ENCODE results near the gene RNLS.
A peak's percentile ranks its signal among the peaks of the same experiment; 100 is the strongest.

Gene RNLS

DNA sequence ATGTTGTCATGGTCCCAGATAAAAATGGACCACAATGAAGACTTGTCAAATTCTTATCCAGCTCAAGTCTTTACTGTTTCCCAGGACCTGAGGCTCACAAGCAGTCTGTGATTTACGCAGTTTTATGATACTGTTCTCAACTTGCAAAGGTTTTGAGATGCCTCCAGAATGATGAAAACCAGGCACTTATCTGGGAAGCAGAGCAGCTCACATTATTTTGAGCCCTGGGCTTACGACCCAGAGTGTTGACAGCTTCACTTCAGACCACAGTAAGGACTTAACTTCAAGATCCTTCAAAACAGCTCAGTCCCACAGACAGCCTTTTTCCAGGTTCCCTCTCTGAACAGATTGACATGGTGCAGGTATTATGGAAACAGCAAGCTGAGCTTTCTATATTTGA is 236.1 kb downstream of the RNLS start:
- Histone ChIP-seq H3K27me3 (ENCODE audit: control insufficient read depth, insufficient read depth, low read length) (no peaks in the 10 kb centered on the region), H3K4me3 (ENCODE audit: low read length) (no peak overlapping the region), H3K9ac (ENCODE audit: low read length) (no peak overlapping the region), H3K4me1 (ENCODE audit: control insufficient read depth, insufficient read depth, low read length) (no peaks in the 10 kb centered on the region), H3K27ac (ENCODE audit: low read depth, low read length) (no peak overlapping the region), H3K36me3 (ENCODE audit: control insufficient read depth, insufficient read depth, low read length) (no peaks in the 10 kb centered on the region)

DNA sequence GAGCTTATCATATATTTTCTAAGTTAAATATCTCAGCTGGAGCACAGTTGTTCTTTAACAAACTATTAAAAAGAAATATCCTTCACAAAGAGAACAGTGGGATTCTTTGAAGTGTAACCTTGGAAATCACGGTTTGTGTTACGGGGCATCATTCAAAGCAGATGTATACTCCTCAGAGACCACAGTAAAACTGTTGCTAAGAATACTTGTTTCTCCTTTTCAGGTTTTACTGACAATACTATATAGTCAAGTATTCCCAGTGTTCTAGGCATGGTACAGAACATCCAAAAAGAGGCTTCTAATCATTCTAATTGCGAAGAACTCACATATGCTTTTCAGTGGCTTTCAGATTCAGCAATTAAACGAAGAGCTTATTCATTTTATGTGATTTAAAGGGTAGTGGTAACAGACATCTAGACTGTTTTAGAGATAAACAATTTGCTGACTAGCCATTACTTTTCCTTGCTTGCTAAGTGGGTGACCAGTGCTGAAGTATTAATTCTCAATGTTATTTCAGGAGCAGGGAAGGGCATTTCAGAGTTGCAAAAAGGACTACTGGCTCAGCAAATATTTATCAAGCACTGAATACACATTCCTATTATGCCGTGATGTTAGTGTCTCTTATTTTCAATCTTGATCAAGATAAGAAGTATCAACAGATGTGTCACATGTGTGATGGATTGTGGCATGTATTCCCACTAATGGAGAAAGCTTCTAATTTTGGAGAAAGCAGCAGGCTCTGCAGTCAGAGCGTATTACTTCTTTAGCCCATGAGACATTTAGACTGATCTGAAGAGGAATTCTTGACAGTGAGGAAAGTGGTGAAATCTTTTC is 236.8 kb downstream of the RNLS start:
- no peaks in the 10 kb centered on the region for H3K4me1 ChIP-seq (ENCODE audit: control insufficient read depth, insufficient read depth, low read length)
- H3K27me3 ChIP-seq (ENCODE audit: control insufficient read depth, insufficient read depth, low read length), result no peaks in the 10 kb centered on the region
- H3K27ac ChIP-seq (ENCODE audit: low read depth, low read length), result no peak overlapping the region

DNA sequence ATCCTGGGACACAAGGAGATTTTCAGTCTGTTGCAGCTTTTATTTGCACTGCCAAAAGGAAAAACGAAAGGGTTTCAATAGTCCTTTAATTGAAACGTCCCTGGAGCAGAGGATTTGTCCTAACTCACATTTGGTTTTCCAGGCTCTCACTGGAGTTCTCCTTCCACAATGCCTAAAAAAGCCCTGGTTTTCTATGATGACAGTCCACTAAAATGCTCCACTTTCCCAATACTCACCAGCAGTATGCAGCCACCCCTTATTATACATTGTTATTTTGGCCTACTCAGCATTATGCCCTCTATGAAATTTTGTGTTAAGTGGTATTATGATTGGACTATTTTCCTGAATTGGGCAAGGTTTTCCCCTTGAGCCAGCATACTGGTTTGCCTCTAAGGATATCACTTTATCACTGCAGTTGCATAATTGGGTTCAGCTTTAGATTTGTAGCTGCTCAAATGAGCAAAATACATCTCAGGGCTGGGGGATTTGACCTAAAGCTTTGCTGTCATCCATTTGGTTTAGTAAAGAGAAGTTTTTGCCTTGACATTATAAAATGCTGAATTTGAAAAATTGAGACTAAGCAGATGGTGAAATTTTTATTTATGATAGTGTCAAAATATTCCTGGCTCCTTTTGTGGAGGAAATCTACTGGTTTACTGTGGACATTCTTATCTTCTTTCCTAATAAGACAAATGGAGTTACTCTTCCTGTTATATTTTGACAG is 239.2 kb downstream of the RNLS start:
- H3K27me3 ChIP-seq (ENCODE audit: control insufficient read depth, insufficient read depth, low read length), result no peaks in the 10 kb centered on the region
- no peaks in the 10 kb centered on the region for H3K36me3 ChIP-seq (ENCODE audit: control insufficient read depth, insufficient read depth, low read length)
- no peak overlapping the region for H3K4me3 ChIP-seq (ENCODE audit: low read length)
- no peaks in the 10 kb centered on the region for H3K4me1 ChIP-seq (ENCODE audit: control insufficient read depth, insufficient read depth, low read length)
- no peak overlapping the region for H3K9ac ChIP-seq (ENCODE audit: low read length)
- peak overlapping the region; percentile 14 for H3K27ac ChIP-seq (ENCODE audit: low read depth, low read length)

More for the DNA sequence above, 236.8 kb downstream of the RNLS start:
- H3K9ac ChIP-seq (ENCODE audit: low read length), result no peak overlapping the region
- H3K36me3 ChIP-seq (ENCODE audit: control insufficient read depth, insufficient read depth, low read length), result no peaks in the 10 kb centered on the region
- H3K4me3 ChIP-seq (ENCODE audit: low read length), result no peak overlapping the region

DNA sequence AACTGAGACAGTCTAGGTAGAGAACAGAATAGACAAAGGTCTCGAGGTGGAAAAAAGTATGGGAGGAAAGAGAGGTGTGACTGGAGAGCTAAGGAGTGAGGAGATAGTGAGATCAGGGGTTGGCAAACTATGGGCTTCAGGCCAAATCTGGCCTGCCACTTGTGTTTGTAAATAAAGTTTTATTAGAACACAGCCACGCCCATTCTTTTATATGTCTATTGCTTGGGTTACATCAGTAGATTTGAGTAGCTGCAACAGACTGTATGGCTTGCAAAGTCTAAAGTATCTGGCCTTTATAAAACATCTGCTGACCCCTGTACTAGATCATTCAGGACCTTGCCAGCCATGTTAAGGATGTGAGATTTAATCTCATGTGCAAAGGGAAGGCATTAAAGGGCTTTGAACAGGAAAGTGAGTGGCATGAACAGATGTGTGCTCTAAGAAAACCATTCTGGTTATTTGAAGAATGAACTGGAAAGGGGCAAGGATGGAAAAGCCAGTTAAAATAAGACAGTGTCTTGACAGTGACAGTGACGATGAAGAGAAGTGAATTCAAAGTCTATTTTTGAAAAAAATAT is 240.3 kb downstream of the RNLS start:
- Histone ChIP-seq H3K4me1 (ENCODE audit: control insufficient read depth, insufficient read depth, low read length) (no peaks in the 10 kb centered on the region), H3K27me3 (ENCODE audit: control insufficient read depth, insufficient read depth, low read length) (no peaks in the 10 kb centered on the region), H3K36me3 (ENCODE audit: control insufficient read depth, insufficient read depth, low read length) (no peaks in the 10 kb centered on the region), H3K4me3 (ENCODE audit: low read length) (no peak overlapping the region), H3K27ac (ENCODE audit: low read depth, low read length) (no peak overlapping the region), H3K9ac (ENCODE audit: low read length) (no peak overlapping the region)

DNA sequence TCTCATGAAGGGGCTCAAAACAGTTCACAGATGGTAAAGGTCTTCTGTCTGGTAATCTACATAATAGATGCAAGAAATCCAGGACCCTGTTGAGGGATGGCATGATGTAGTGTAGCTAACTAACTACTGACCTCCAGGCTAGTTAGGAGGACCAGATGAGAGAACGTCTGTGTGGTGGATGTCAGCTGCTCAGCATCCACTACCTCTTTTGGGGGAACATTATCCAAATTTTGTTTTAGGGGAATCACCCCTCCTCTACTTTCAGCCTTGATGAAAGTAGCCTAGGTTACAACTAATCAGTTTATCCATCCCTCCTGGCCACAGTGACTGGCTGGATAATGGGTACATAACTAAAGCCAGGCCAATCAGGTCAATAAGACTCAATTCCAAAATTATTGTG is 246.0 kb downstream of the RNLS start:
- H3K27me3 ChIP-seq (ENCODE audit: control insufficient read depth, insufficient read depth, low read length), result no peaks in the 10 kb centered on the region
- H3K36me3 ChIP-seq (ENCODE audit: control insufficient read depth, insufficient read depth, low read length), result no peaks in the 10 kb centered on the region
- no peak overlapping the region for H3K27ac ChIP-seq (ENCODE audit: low read depth, low read length)
- no peak overlapping the region for H3K9ac ChIP-seq (ENCODE audit: low read length)
- no peaks in the 10 kb centered on the region for H3K4me1 ChIP-seq (ENCODE audit: control insufficient read depth, insufficient read depth, low read length)
- H3K4me3 ChIP-seq (ENCODE audit: low read length), result no peak overlapping the region

DNA sequence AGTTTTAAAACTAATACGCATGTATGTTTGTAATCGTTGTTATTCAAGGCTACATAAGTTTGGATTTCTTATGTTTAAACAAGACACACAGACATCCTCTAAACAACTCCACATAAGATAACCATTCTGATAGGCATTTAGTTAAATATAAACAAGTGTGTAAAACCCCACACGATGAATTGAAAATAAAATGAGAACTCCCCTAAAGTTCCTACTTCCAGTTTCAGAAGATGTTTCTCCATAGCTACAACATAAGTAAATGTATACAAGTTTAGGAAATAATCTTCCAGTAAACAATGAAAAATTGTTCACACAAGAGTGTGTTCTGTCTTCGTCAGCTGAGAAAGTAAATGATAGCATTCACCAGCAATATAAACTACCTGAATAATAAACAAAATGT is 246.8 kb downstream of the RNLS start:
- Histone ChIP-seq H3K27me3 (ENCODE audit: control insufficient read depth, insufficient read depth, low read length) (no peaks in the 10 kb centered on the region), H3K27ac (ENCODE audit: low read depth, low read length) (no peak overlapping the region), H3K4me1 (ENCODE audit: control insufficient read depth, insufficient read depth, low read length) (no peaks in the 10 kb centered on the region), H3K4me3 (ENCODE audit: low read length) (no peak overlapping the region), H3K36me3 (ENCODE audit: control insufficient read depth, insufficient read depth, low read length) (no peaks in the 10 kb centered on the region), H3K9ac (ENCODE audit: low read length) (no peak overlapping the region)

DNA sequence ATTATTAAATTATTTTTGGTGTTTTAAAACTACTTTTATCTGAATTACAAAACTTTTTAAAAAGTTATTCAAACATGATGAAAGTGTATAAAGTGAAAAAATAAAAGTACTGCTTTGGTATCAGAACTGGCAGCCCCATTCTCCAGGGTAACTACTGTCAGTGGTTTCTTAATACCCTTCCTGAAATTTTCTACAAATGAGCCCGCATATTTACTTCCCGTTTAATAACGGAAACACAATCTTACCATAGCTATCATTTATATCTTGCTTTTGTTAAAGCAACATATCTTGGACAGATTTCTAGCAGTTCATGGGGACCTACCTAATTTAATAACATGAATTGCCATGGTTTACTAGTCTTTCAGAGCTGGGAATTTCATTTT is 249.9 kb downstream of the RNLS start:
- Histone ChIP-seq H3K27me3 (ENCODE audit: control insufficient read depth, insufficient read depth, low read length) (no peaks in the 10 kb centered on the region), H3K4me1 (ENCODE audit: control insufficient read depth, insufficient read depth, low read length) (no peaks in the 10 kb centered on the region), H3K9ac (ENCODE audit: low read length) (no peak overlapping the region), H3K27ac (ENCODE audit: low read depth, low read length) (no peak overlapping the region), H3K36me3 (ENCODE audit: control insufficient read depth, insufficient read depth, low read length) (no peaks in the 10 kb centered on the region), H3K4me3 (ENCODE audit: low read length) (no peak overlapping the region)

DNA sequence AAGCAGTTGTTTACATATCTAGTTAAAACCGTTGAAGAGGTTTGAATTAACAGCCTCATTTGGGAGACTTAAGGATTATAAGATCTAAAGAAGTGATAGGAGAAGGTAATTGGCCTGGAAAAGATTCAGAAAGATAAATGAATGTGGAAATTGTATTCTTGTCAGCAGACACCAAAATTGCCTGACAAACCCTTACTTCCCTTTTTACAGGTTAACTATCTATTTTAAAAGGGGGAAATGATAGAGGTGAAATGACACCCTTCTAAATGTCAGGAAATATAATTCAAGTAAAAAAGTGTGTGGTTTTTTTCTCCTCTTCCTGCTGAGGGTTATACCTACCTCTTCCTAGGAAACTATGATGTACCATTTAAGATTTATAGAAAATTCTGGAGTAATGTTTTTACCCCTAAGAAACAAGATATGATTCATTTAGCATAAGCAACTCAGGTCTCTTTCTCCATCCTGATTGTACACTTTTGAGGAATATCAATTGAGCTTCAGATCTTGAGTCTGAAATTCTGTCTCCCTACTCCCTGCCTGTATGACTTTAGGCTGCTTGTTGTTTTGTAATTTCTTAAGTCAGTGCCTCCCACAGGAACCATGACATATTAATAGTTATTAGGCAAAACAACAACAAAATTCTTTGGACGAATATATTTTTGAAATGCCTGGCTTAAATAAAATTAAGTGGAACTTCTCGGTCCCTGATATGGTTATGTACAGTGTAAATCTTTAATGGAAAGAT is 250.4 kb downstream of the RNLS start:
- no peak overlapping the region for H3K9ac ChIP-seq (ENCODE audit: low read length)
- H3K4me1 ChIP-seq (ENCODE audit: control insufficient read depth, insufficient read depth, low read length), result no peaks in the 10 kb centered on the region
- H3K4me3 ChIP-seq (ENCODE audit: low read length), result no peak overlapping the region
- H3K27me3 ChIP-seq (ENCODE audit: control insufficient read depth, insufficient read depth, low read length), result no peaks in the 10 kb centered on the region
- no peaks in the 10 kb centered on the region for H3K36me3 ChIP-seq (ENCODE audit: control insufficient read depth, insufficient read depth, low read length)
- no peak overlapping the region for H3K27ac ChIP-seq (ENCODE audit: low read depth, low read length)

DNA sequence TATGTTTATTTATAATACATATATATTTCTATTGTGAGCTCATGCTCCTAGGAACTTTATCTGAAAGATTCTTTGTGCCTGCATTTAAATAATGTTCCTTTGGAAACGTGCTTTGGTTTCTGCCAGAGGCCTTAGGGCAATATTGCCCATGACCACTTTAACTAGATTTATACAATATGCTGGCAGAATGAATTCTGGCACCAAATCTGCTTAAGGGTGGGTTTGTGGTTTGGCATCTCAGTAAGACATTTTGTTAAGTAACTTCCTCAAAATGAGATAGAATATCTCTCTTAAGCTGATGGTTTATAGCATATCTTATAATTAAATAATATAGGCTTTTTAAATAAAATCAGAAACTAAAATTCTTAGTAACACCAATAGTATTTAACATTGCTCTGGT is 252.9 kb downstream of the RNLS start:
- Histone ChIP-seq H3K4me3 (ENCODE audit: low read length) (no peak overlapping the region), H3K27me3 (ENCODE audit: control insufficient read depth, insufficient read depth, low read length) (no peaks in the 10 kb centered on the region), H3K9ac (ENCODE audit: low read length) (no peak overlapping the region), H3K4me1 (ENCODE audit: control insufficient read depth, insufficient read depth, low read length) (no peaks in the 10 kb centered on the region), H3K27ac (ENCODE audit: low read depth, low read length) (no peak overlapping the region), H3K36me3 (ENCODE audit: control insufficient read depth, insufficient read depth, low read length) (no peaks in the 10 kb centered on the region)

DNA sequence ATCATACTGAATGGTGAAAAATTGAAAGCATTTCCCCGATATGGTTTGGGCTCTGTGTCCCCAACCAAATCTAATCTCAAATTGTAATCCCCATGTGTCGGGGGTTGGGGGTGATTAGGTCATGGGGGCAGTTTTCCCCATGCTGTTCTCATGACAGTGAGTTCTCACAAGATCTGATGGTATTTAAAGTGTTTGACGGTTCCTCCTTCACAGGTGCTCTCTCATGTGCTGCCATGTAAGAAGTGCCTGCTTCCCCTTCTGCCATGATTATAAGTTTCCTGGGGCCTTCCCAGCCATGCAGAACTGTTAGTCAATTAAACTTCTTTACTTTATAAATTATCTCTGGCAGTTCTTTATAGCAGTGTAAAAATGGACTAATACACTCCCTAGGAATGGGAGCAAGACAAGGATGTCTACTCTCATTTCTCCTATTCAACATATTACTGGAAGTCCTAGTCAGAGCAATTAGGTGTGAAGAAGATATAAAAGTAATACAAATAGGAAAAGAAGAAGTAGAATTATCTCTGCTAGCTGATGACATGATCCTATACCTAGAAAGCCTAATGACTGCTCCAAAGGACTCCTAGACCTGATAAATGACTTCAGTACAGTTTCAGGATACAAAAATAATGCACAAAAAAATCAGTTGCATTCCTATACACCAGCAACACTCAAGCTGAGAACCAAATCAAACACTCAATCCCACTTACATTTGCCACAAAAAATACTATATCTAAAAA is 260.6 kb downstream of the RNLS start:
- H3K4me3 ChIP-seq (ENCODE audit: low read length), result no peak overlapping the region

DNA sequence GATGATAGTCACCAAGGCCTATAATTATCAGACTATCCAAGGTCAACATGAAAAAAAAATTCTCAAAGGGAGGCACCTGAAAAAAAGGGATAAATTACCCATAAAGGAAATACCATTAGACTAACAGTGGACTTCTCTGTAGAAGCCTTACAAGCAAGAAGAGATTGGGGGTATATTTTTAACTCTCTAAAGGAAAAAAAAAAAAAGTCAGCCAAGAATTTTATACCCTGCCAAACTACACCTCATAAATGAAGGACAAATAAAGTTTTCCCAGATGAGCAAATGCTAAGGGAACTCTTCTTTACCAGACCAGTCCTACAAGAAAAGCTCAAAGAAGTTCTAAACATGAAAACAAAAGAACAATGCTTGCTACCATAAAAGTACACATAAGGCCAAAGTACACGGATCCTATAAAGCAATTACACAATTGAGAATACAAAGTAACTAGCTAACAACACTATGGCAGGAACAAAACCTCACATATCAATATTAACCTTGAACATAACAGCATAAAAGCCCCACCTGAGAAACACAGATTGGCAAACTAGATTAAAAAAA is 263.1 kb downstream of the RNLS start:
- no peaks in the 10 kb centered on the region for H3K36me3 ChIP-seq (ENCODE audit: control insufficient read depth, insufficient read depth, low read length)
- H3K27me3 ChIP-seq (ENCODE audit: control insufficient read depth, insufficient read depth, low read length), result no peaks in the 10 kb centered on the region
- no peak overlapping the region for H3K27ac ChIP-seq (ENCODE audit: low read depth, low read length)
- no peak overlapping the region for H3K4me3 ChIP-seq (ENCODE audit: low read length)
- H3K4me1 ChIP-seq (ENCODE audit: control insufficient read depth, insufficient read depth, low read length), result no peaks in the 10 kb centered on the region
- H3K9ac ChIP-seq (ENCODE audit: low read length), result no peak overlapping the region

More for the DNA sequence above, 260.6 kb downstream of the RNLS start:
- Histone ChIP-seq H3K27me3 (ENCODE audit: control insufficient read depth, insufficient read depth, low read length) (no peaks in the 10 kb centered on the region), H3K9ac (ENCODE audit: low read length) (no peak overlapping the region), H3K27ac (ENCODE audit: low read depth, low read length) (no peak overlapping the region), H3K36me3 (ENCODE audit: control insufficient read depth, insufficient read depth, low read length) (no peaks in the 10 kb centered on the region), H3K4me1 (ENCODE audit: control insufficient read depth, insufficient read depth, low read length) (no peaks in the 10 kb centered on the region)

Data from rectal smooth muscle tissue (tissue), 1 donor.